ENCODE results near the gene PFN4.

DNA sequence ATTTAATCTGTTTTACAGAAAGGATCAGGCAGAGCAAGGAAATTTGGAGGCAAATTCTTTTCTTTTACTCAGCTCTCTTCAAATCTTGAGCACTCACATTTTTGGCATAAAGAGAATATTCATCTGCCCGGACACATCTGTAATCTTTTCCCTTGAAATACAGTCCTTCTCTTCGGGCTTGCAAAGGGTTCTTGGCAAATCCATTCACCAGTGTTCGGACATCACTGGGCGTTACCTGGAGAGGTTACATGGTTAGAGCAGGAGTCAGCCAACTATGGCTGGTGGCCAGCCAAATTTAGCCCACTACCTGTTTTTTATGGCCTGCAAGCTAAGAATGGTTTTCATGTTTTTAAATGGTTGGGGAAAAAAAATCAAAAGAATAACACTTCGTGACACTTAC is 2.1 kb downstream of the PFN4 start:
- TF ChIP-seq, protein P1, sequence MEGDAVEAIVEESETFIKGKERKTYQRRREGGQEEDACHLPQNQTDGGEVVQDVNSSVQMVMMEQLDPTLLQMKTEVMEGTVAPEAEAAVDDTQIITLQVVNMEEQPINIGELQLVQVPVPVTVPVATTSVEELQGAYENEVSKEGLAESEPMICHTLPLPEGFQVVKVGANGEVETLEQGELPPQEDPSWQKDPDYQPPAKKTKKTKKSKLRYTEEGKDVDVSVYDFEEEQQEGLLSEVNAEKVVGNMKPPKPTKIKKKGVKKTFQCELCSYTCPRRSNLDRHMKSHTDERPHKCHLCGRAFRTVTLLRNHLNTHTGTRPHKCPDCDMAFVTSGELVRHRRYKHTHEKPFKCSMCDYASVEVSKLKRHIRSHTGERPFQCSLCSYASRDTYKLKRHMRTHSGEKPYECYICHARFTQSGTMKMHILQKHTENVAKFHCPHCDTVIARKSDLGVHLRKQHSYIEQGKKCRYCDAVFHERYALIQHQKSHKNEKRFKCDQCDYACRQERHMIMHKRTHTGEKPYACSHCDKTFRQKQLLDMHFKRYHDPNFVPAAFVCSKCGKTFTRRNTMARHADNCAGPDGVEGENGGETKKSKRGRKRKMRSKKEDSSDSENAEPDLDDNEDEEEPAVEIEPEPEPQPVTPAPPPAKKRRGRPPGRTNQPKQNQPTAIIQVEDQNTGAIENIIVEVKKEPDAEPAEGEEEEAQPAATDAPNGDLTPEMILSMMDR (IDR thresholded peaks at IDR 0.05; ENCODE audit: low read depth, low read length), result no peak
- TF ChIP-seq POLR2A (IDR thresholded peaks at IDR 0.05; ENCODE audit: extremely low read depth, insufficient read length), result no peak
- TF ChIP-seq, protein P2, sequence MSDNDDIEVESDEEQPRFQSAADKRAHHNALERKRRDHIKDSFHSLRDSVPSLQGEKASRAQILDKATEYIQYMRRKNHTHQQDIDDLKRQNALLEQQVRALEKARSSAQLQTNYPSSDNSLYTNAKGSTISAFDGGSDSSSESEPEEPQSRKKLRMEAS (IDR thresholded peaks at IDR 0.05; ENCODE audit: low read depth, low read length), result no peak
